Naive B cell (primary cell): ENCODE results near the gene ARHGEF11. TPM values are rescaled to one million over a fixed set of nuclear protein-coding genes. Genes with fewer than 3 reads are reported as not detected.

Experiments
- ATAC-seq, 2 donors: fragments of 150-1000 bp; cut with Tn5 transposase; 2 replicates each; pipeline ENCODE4 v1.10.0; 2021; ENCODE audit warnings: low read depth in 2 of 2, mild to moderate bottlenecking in 2 of 2, moderate library complexity in 2 of 2
- DNase-seq: peaks from one replicate; pipeline ENCODE4 v3.0.0; 2022
- H3K27ac Mint-ChIP-seq, 6 donors: one replicate each; pipeline ENCODE4 v1.8.0; 2020 to 2022; ENCODE audit warnings: mild to moderate bottlenecking in 6 of 6, mixed read lengths in 6 of 6, moderate library complexity in 5 of 6, inconsistent platforms in 2 of 6
- H3K27me3 Mint-ChIP-seq, 3 donors: one replicate each; pipeline ENCODE4 v1.8.0; 2021 to 2022; ENCODE audit warnings: mixed read lengths in 3 of 3, mild to moderate bottlenecking in 1 of 3
- H3K36me3 Mint-ChIP-seq, 2 donors: one replicate each; pipeline ENCODE4 v1.8.0; 2020 to 2022; ENCODE audit warnings: mixed read lengths in 2 of 2, inconsistent platforms in 1 of 2, mild to moderate bottlenecking in 1 of 2
- H3K4me1 Mint-ChIP-seq, 3 donors: one replicate each; pipeline ENCODE4 v1.8.0; 2020 to 2022; ENCODE audit warnings: mixed read lengths in 3 of 3, inconsistent platforms in 1 of 3, mild to moderate bottlenecking in 1 of 3, moderate library complexity in 1 of 3
- H3K4me3 Mint-ChIP-seq, 8 donors: one replicate each; pipeline ENCODE4 v1.8.0; 2020 to 2022; ENCODE audit warnings: mild to moderate bottlenecking in 8 of 8, mixed read lengths in 8 of 8, moderate library complexity in 8 of 8, inconsistent platforms in 2 of 8
- H3K9me3 Mint-ChIP-seq, 7 donors: one replicate each; pipeline ENCODE4 v1.8.0; 2020 to 2022; ENCODE audit warnings: mixed read lengths in 7 of 7, mild to moderate bottlenecking in 5 of 7, inconsistent platforms in 2 of 7, moderate library complexity in 1 of 7
- polyA plus RNA-seq, 6 donors: library from polyadenylated mRNA; unstranded; fragments of 300-500 nt; fragmentation: Illumina TruSeq; gene quantifications; one replicate each; pipeline ENCODE4 v1.2.3, GENCODE V29; 2021; ENCODE audit warnings: low read depth in 6 of 6

Gene ARHGEF11
- polyA plus RNA-seq, 6 donors from 2014 or later: 2.0 to 5.6 (median 3.0) TPM

DNA sequence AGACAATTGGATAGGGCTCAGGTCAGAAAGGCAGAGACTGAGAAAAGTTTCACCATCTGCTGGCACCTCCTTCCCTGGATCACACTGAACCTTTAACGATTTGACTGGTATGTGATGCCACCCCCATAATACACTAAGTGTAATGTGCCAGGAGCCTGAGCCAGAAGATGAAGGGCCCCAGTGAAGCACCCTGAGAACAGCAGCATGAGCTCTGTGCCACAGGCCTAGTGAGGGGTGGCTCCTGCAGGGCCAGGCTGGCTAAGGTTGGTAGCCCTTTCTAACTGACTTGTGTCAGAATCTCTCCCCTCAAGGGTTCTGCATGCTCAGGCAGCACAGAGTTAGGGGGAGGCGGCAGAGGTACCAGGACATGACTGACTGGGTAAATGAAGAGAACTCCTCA lies 38.9 kb downstream of the ARHGEF11 start:
- Mint-ChIP-seq H3K27me3 (peaks cover 24 to 45% (median 34%) of the 10 kb centered on the region in 3 donors), H3K4me1 (no peaks in the 10 kb centered on the region), H3K9me3 (peaks cover 0 to 2% (median 0%) of the 10 kb centered on the region in 7 donors), H3K27ac (no peak overlapping the region), H3K36me3 (no peaks in the 10 kb centered on the region), H3K4me3 (no peak overlapping the region)
- no peak for ATAC-seq
- DNase-seq: no peak

DNA sequence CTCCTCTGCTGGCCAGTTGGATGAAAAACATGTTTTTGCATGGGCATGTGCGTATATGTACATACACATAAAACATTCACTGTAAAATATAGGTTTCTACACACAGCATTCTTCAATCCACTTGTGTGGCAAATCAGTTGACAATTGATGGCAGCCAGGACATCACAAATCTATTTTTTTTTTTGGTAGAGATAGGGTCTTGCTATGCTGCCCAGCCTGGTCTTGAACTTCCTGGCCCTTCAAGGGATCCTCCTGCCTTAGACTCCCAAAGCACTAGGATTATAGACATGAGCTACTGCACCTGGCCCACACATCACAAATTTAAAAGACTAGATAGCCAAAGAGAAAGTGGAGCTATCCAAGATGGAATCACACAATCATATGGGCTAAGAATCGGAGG lies 39.6 kb downstream of the ARHGEF11 start:
- H3K27me3 Mint-ChIP-seq: peaks cover 24 to 38% (median 28%) of the 10 kb centered on the region in 3 donors
- no peaks in the 10 kb centered on the region for H3K36me3 Mint-ChIP-seq
- no peak for ATAC-seq
- no peaks in the 10 kb centered on the region for H3K4me1 Mint-ChIP-seq
- no peak for DNase-seq
- H3K9me3 Mint-ChIP-seq: no peaks in the 10 kb centered on the region
- H3K4me3 Mint-ChIP-seq: no peak overlapping the region
- H3K27ac Mint-ChIP-seq: no peak overlapping the region

DNA sequence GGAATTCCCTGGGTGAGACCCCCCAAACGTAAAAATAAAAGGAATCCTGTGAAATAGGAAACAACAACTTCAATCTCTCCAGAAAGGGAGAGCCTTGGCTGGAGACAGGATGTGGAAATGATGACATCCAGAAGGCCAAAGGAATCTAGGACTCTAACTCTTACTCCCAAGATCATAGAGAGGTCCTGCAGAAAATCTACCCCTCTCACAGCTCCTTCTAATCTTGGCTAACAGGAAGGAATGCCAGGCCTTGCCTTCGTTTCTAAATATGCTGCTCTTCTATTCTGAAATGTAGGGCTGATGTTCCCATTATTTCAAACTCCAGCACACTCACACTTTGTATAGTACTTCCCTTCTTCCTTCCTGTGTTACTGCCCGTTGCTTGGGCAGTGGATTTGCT lies 40.7 kb downstream of the ARHGEF11 start:
- Mint-ChIP-seq H3K9me3 (no peaks in the 10 kb centered on the region), H3K36me3 (no peaks in the 10 kb centered on the region), H3K27me3 (peaks cover 23 to 37% (median 28%) of the 10 kb centered on the region in 3 donors), H3K27ac (no peak overlapping the region), H3K4me3 (no peak overlapping the region), H3K4me1 (no peaks in the 10 kb centered on the region)
- no peak for ATAC-seq
- DNase-seq: no peak

DNA sequence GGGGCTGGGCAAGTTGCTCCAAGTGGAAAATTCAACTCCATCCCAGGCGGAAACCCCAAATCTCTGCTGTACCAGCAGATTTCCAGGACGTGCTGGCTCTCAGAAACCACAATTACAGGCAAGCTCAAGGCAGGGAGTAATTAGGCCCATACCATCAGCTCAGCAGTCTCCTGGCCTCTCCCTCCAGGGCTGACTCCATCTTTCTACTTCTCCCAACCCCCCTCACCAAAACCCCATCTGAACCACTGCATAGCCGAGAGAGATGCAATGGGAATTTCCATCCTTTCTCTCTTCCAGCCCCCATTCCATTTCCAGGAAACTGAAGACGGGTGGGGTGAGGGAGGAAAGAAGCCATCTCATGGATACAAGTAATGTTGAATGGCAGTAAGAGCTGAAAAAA lies 41.2 kb downstream of the ARHGEF11 start:
- no peak for ATAC-seq
- Mint-ChIP-seq H3K9me3 (no peaks in the 10 kb centered on the region), H3K27me3 (peaks cover 18 to 32% (median 28%) of the 10 kb centered on the region in 3 donors), H3K27ac (no peak overlapping the region), H3K4me1 (no peaks in the 10 kb centered on the region), H3K4me3 (no peak overlapping the region), H3K36me3 (no peaks in the 10 kb centered on the region)
- DNase-seq: no peak

DNA sequence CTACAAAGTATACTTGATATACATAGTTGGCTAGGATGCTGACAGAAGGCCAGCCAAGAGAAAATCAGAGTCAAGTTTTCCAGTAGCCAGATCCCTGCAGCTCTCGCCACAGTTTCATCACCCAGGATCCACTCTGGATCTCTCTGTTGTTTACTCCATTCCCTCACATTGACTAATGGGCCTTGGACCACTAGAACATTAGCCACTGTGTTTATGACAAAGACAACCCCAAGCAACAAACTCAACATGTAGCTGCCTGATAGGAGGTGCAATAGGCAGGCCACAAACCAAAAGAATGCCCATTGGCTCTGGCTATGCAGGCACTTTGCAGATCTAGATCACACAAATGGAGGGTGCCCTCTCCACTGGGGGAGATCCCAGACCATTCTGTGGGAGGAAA lies 44.2 kb downstream of the ARHGEF11 start:
- Mint-ChIP-seq H3K36me3 (no peaks in the 10 kb centered on the region), H3K9me3 (no peaks in the 10 kb centered on the region), H3K27ac (no peak overlapping the region), H3K27me3 (peaks cover 25 to 38% (median 35%) of the 10 kb centered on the region in 3 donors), H3K4me1 (no peaks in the 10 kb centered on the region), H3K4me3 (no peak overlapping the region)
- no peak for DNase-seq
- ATAC-seq: no peak

DNA sequence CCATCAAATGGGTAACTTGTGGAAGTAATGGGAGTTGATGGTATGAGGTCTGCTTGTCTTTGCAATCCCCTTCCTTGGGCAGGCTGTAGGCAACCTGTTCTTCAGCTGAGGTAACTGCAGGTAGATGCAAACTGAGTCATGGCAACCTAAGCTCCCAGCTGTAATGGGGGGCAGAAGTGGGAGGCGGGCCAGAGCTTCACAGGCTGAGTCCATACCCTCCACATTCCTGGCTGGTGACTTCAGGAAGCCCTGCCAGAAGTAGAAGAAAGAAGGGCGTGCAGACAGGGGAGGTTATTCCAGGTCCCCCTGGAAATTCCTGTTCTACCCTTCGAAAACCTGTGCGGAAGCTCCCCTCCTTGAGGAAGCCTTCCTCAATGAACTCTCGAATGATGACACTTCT lies 44.9 kb downstream of the ARHGEF11 start:
- Mint-ChIP-seq H3K9me3 (no peaks in the 10 kb centered on the region), H3K36me3 (no peaks in the 10 kb centered on the region), H3K27me3 (peaks cover 25 to 41% (median 38%) of the 10 kb centered on the region in 3 donors), H3K4me3 (no peak overlapping the region), H3K27ac (no peak overlapping the region), H3K4me1 (no peaks in the 10 kb centered on the region)
- ATAC-seq: no peak
- DNase-seq: no peak

DNA sequence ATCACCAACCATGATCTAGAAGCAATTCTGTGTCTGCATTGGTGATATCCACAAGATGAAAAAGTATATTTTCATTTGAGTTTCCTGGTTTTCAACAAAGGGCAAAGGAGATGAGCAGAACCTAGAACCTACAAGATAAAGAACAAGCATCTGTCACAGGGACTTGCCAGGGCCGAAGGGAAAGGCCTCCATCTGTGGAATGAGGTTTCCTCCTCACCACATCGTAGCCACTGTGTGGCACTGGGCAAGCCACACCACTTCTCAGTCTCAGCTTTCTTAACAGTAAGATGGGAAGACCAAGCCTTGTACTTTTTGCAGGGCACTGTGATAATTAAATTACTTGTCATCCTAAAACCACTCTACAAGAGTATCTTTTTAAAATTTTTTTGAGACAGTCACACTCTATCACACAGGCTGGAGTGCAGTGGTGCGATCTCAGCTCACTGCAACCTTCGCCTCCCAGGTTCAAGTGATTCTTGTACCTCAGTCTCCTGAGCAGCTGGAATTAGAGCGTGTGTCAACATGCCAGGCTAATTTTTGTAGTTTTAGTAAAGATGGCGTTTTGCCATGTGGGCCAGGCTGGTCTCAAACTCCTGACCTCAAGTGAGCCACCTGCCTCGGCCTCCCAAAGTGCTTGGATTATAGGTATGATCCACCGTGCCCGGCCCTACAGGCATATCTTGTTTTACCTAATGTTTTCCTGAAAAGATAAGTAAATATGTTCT lies 45.8 kb downstream of the ARHGEF11 start:
- H3K27me3 Mint-ChIP-seq: peaks cover 19 to 43% (median 29%) of the 10 kb centered on the region in 3 donors
- no peak for ATAC-seq
- H3K36me3 Mint-ChIP-seq: no peaks in the 10 kb centered on the region
- no peaks in the 10 kb centered on the region for H3K9me3 Mint-ChIP-seq
- no peak overlapping the region for H3K4me3 Mint-ChIP-seq
- H3K27ac Mint-ChIP-seq: no peak overlapping the region
- DNase-seq: no peak
- no peaks in the 10 kb centered on the region for H3K4me1 Mint-ChIP-seq

DNA sequence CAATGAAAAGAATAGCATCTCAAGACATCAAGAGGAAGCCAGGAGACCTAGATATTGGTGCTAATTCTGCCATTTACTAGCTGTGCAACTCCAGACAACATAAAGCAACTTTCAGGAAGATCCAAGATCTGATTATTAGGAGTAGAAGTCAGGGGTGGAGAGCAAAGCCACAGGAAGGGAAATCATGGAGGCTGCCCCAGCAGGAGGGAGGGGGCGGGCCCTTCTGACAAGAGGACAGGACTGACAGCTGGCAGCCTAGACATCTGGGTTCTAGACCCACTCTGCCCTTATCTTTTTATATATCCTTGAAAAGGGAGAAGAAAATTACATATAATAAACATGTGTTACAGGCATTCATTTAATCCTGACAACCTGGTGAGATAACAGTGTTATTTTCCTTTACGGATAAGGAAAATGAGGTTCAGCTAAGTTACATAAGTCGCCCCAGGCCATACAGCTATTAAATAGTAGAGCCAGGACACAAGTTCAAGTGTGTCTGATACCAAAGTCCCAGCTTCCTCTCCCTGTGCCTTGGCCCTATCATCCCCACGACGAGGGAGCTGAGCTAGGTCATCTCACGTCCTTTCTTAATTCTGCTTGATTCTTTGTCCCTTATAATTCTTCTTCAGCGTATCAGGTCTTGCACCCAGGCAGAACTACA lies 46.6 kb downstream of the ARHGEF11 start:
- ATAC-seq (no peak), DNase-seq (no peak)
- no peak overlapping the region for H3K4me3 Mint-ChIP-seq
- no peaks in the 10 kb centered on the region for H3K4me1 Mint-ChIP-seq
- H3K9me3 Mint-ChIP-seq: no peaks in the 10 kb centered on the region
- no peak overlapping the region for H3K27ac Mint-ChIP-seq
- peaks cover 16 to 48% (median 29%) of the 10 kb centered on the region in 3 donors for H3K27me3 Mint-ChIP-seq
- no peaks in the 10 kb centered on the region for H3K36me3 Mint-ChIP-seq

DNA sequence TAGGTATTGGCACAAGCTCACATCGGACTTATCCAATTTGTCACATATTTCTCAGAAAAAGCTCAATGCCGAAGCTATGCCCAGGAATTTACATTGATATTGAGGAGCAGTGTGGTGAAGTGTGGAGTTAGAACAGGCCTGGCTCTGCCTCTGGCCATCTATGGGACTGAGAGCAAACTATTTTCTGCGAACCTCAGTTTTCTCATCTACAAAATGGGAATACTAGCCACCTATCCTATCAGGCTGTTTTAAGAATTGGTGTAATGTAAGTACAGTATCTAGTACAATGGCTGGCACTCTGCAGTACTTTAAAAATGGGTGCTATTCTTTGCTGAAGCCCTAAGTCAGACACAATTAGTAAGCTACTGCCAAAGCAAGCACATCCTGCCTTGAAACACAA lies 47.2 kb downstream of the ARHGEF11 start:
- Mint-ChIP-seq H3K27me3 (peaks cover 14 to 49% (median 28%) of the 10 kb centered on the region in 3 donors), H3K4me3 (no peak overlapping the region), H3K9me3 (no peaks in the 10 kb centered on the region), H3K4me1 (no peaks in the 10 kb centered on the region), H3K27ac (no peak overlapping the region), H3K36me3 (no peaks in the 10 kb centered on the region)
- DNase-seq: no peak
- no peak for ATAC-seq

DNA sequence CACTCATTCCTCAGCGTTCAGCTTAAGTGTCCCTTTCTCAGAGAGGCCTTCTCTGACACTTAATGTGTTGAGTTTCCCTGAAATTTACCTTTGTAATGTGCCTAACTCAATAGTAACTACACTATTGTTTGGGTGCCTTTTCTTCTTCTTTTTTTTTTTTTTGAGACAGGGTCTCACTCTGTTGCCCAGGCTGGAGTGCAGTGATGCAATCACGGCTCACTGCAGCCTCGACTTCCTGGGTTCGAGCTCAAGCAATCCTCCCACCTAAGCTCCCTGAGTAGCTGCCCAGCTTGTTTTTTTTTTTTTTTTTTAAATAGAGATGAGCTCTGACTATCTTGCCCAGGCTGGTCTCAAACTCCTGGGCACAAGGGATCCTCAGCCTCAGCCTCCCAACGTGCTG lies 50.1 kb downstream of the ARHGEF11 start:
- Mint-ChIP-seq H3K9me3 (no peaks in the 10 kb centered on the region), H3K4me3 (no peak overlapping the region), H3K4me1 (no peaks in the 10 kb centered on the region), H3K27ac (no peak overlapping the region), H3K27me3 (peaks cover 14 to 63% (median 28%) of the 10 kb centered on the region in 3 donors), H3K36me3 (no peaks in the 10 kb centered on the region)
- DNase-seq (no peak), ATAC-seq (no peak)

DNA sequence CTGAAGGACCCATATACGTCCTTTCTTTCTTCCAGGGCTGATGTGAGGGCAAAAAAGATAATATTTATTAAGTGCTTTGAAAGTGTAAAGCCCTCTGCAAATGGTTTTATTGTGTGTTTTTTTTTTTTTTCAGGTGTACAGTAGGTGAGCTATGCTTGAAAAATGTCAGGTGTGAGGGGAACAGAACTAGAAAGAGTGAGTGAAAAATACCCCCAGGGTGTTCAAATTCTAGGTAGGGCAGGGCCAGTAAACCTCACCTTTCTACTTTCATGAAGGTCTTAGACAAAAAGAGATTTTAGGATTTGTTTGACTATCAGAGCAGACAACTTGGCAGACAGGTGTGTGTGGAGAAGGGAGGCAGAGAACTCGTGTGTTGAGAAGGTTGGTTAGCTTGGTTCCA lies 51.3 kb downstream of the ARHGEF11 start:
- ATAC-seq (no peak), DNase-seq (no peak)
- H3K4me3 Mint-ChIP-seq: no peak overlapping the region
- H3K27me3 Mint-ChIP-seq: peaks cover 22 to 72% (median 33%) of the 10 kb centered on the region in 3 donors
- H3K9me3 Mint-ChIP-seq: no peaks in the 10 kb centered on the region
- no peaks in the 10 kb centered on the region for H3K36me3 Mint-ChIP-seq
- H3K4me1 Mint-ChIP-seq: no peaks in the 10 kb centered on the region
- H3K27ac Mint-ChIP-seq: no peak overlapping the region

DNA sequence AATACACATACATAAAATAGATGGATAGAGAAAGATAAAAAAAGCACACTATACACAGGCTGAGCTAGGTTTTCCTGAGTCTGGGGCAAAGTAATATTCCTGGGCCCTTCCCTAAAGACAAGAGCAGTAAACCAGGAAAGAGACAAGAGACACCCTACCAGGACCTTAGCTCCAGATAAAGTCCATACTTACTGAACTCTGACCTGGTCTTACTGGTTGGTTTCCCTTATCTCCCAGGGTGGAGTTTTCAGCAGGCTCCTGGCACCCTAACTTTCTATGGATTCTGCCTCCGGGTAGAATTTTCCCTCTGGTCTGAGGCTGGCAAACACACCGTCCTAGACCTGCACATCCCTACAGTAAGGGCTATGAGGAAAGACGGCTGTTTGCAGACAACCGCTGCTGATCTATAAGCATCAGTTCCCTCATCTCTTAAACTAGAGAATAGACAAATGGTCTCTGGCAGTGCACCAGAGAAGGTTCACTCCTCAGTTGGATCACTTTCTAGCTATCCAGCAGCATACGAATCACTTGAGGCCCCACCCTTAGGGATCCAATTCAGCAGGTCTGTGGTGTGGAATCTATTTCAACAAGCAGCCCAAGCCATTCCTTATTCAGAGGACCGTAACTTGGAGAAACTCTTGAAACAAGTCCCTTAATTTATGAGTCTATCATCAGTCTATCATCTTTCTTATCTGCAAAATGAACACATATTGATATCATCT lies 52.0 kb downstream of the ARHGEF11 start:
- Mint-ChIP-seq H3K4me1 (no peaks in the 10 kb centered on the region), H3K27ac (no peak overlapping the region), H3K36me3 (no peaks in the 10 kb centered on the region), H3K27me3 (peaks cover 22 to 70% (median 34%) of the 10 kb centered on the region in 3 donors), H3K9me3 (no peaks in the 10 kb centered on the region), H3K4me3 (no peak overlapping the region)
- ATAC-seq: no peak
- no peak for DNase-seq

DNA sequence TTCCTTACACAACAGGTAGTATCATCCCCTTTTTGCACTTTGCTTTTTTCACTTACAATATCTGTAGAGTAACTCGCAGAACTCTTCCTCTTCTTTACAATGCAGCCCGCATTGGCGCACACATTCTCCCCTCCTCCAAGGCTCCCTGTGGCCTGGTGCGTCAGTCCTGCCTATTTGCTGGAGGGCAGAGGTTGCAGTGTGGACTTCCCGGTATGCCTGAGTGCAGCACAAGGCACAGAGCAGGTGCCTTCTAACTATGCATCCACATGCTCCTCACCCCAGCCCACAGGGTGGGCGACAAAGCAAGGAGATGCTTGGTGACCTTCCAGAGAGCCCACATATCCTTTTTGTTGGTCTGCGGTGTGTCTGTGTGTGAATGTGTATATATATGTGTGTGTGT lies 53.3 kb downstream of the ARHGEF11 start:
- ATAC-seq: no peak
- no peak overlapping the region for H3K4me3 Mint-ChIP-seq
- H3K9me3 Mint-ChIP-seq: no peaks in the 10 kb centered on the region
- peaks cover 21 to 70% (median 27%) of the 10 kb centered on the region in 3 donors for H3K27me3 Mint-ChIP-seq
- H3K27ac Mint-ChIP-seq: no peak overlapping the region
- no peak for DNase-seq
- H3K4me1 Mint-ChIP-seq: no peaks in the 10 kb centered on the region
- no peaks in the 10 kb centered on the region for H3K36me3 Mint-ChIP-seq

DNA sequence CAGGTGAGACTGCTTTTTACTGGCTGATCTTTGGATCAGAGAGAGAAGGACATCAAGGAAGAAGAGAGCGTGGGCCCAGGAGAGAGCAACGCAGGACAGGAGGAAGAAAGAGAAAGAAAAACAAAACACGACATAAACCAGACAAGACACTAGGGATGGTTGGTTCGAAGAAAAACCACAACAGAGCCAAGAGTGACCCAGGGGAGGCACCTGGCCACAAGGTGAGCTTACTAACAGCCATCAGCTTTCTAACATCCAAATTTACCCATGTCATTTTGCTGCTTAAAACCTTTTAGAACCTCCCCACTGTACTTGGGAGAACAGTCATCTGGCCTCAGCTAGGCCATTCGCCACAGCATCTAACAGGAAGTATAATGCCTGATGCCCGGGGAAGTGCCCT lies 57.8 kb downstream of the ARHGEF11 start:
- ATAC-seq (no peak), DNase-seq (no peak)
- no peaks in the 10 kb centered on the region for H3K4me1 Mint-ChIP-seq
- no peaks in the 10 kb centered on the region for H3K36me3 Mint-ChIP-seq
- no peak overlapping the region for H3K27ac Mint-ChIP-seq
- no peaks in the 10 kb centered on the region for H3K9me3 Mint-ChIP-seq
- peak overlapping the region in 1 of 8 donors; percentile 51 for H3K4me3 Mint-ChIP-seq
- peaks cover 24 to 59% (median 32%) of the 10 kb centered on the region in 3 donors for H3K27me3 Mint-ChIP-seq
